Prostate gland (tissue), 2 donors: ENCODE data around the gene THAP7. TPM values are rescaled to one million over a fixed set of nuclear protein-coding genes. Genes with fewer than 3 reads are reported as not detected.

Source experiments
- DNase-seq: peaks from one replicate; pipeline ENCODE4 v3.0.0-alpha.2; 2019; ENCODE audit warnings: low spot score
- H3K27ac ChIP-seq, 2 donors: fragments of 200-600 bp; sonication (generic); 2 replicates each; pipeline ENCODE4 v1.5.1; 2017 to 2019
- H3K27me3 ChIP-seq: fragments of 200-600 bp; sonication (generic); replicated peaks from 2 replicates; pipeline ENCODE4 v1.5.1; 2019; ENCODE audit not compliant: insufficient read depth
- H3K36me3 ChIP-seq, 2 donors: fragments of 200-600 bp; sonication (generic); 1 replicate in 1 of 2; 2 replicates in 1 of 2; pipeline versions ENCODE4 v1.5.1 to v1.8.1; 2017 to 2019
- H3K4me1 ChIP-seq: fragments of 200-600 bp; sonication (generic); replicated peaks from 2 replicates; pipeline ENCODE4 v1.5.1; 2019
- H3K4me3 ChIP-seq, 2 donors: fragments of 200-600 bp; sonication (generic); 2 replicates each; pipeline ENCODE4 v1.5.1; 2017 to 2019
- H3K9me3 ChIP-seq: fragments of 200-600 bp; sonication (generic); 2 replicates; pipeline ENCODE4 v1.5.1; 2017
- POLR2A ChIP-seq: fragments of 450-650 bp; IDR thresholded peaks from one replicate; pipeline ENCODE4 v1.6.1; 2016; ENCODE audit warnings: antibody characterized with exemption, mild to moderate bottlenecking
- POLR2AphosphoS5 ChIP-seq: sonication (generic); formaldehyde crosslinking; IDR thresholded peaks from one replicate; pipeline ENCODE4 v1.6.1; 2017; ENCODE audit warnings: antibody characterized with exemption
- WGBS: methylation state at CpG from one replicate; pipeline ENCODE4 v1.1.5; 2018; 5-methylcytosine and 5-hydroxymethylcytosine counted together
- intact Hi-C: fragments of 100-400 bp; cut with DNase I; formaldehyde crosslinking; loops from one replicate; pipeline ENCODE4 v1.14.2; 2022
- total RNA-seq, 2 donors: library from RNA; depleted of rRNA; stranded (reverse); fragments of >200 nt; gene quantifications; one replicate each; pipeline ENCODE4 v1.1.0, GENCODE V29; 2016
- TF ChIP-seq, protein P1 (sequence below), 4 experiments: fragments of 200-600 bp in 2 of 4; fragments of 450-650 bp in 2 of 4; sonication (generic) in 2 of 4; IDR thresholded peaks; 1 replicate in 3 of 4; 2 replicates in 1 of 4; pipeline ENCODE4 v1.5.1; 2016 to 2019; ENCODE audit warnings: antibody characterized with exemption in 4 of 4, mild to moderate bottlenecking in 2 of 4, moderate library complexity in 2 of 4

THAP7 gene
- total RNA-seq, 2 donors from 2014 or later: 77.7 to 83.1 TPM

DNA sequence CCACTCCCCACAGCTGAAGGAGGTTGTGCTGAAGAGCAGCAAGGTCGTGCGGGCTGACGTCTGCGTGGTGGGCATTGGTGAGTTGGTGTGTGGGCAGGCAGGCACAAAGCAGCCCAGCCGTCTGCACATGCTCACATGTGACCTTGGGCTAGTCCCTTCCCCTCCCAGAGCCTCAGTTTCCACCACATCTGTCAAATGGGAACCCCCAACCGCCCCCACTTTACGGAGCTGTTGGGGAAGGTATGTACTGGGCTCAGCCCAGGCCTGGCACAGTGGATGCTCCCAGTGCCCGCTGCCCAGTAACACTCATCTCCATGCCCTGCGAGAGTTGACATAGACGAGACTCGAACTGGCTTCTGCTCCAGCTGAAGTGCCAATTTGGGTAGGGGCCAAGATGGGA is 24.9 kb downstream of the THAP7 start:
- intact Hi-C loops: no loop called here
- Histone ChIP-seq H3K9me3 (no peaks in the 10 kb centered on the region), H3K27ac (no peak overlapping the region), H3K36me3 (no peaks in the 10 kb centered on the region), H3K4me3 (no peak overlapping the region), H3K27me3 (no peaks in the 10 kb centered on the region), H3K4me1 (peaks cover 8% of the 10 kb centered on the region)
- no peak for DNase-seq
- 72% methylated on average over 10 of the region's 11 CpGs for WGBS
- no peak for TF ChIP-seq POLR2AphosphoS5
- no peak for TF ChIP-seq POLR2A
- TF ChIP-seq, protein P1, sequence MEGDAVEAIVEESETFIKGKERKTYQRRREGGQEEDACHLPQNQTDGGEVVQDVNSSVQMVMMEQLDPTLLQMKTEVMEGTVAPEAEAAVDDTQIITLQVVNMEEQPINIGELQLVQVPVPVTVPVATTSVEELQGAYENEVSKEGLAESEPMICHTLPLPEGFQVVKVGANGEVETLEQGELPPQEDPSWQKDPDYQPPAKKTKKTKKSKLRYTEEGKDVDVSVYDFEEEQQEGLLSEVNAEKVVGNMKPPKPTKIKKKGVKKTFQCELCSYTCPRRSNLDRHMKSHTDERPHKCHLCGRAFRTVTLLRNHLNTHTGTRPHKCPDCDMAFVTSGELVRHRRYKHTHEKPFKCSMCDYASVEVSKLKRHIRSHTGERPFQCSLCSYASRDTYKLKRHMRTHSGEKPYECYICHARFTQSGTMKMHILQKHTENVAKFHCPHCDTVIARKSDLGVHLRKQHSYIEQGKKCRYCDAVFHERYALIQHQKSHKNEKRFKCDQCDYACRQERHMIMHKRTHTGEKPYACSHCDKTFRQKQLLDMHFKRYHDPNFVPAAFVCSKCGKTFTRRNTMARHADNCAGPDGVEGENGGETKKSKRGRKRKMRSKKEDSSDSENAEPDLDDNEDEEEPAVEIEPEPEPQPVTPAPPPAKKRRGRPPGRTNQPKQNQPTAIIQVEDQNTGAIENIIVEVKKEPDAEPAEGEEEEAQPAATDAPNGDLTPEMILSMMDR (IDR thresholded peaks at IDR 0.05): no peak

GRCh38 chr22:20976291-20976877 is 25.5 kb downstream of the THAP7 start:
- intact Hi-C loops: no loop called here
- 87% methylated on average over 24 of the region's 24 CpGs for WGBS
- DNase-seq: no peak

GRCh38 chr22:20975541-20976290 is 26.2 kb downstream of the THAP7 start:
- Histone ChIP-seq H3K36me3 (no peaks in the 10 kb centered on the region), H3K27ac (no peak overlapping the region), H3K4me3 (no peak overlapping the region), H3K27me3 (no peaks in the 10 kb centered on the region), H3K4me1 (no peaks in the 10 kb centered on the region), H3K9me3 (no peaks in the 10 kb centered on the region)
- no peak for DNase-seq
- intact Hi-C loops: no loop called here
- 82% methylated on average over 14 of the region's 14 CpGs for WGBS
- TF ChIP-seq POLR2A (no peak), POLR2AphosphoS5 (no peak)
- TF ChIP-seq, protein P1 (IDR thresholded peaks at IDR 0.05): no peak

More at GRCh38 chr22:20976291-20976877, 25.5 kb downstream of the THAP7 start:
- Histone ChIP-seq H3K27ac (no peak overlapping the region), H3K4me1 (peaks cover 5% of the 10 kb centered on the region), H3K9me3 (no peaks in the 10 kb centered on the region), H3K36me3 (no peaks in the 10 kb centered on the region), H3K4me3 (no peak overlapping the region), H3K27me3 (no peaks in the 10 kb centered on the region)
- TF ChIP-seq, protein P1 (IDR thresholded peaks at IDR 0.05): no peak
- no peak for TF ChIP-seq POLR2A
- no peak for TF ChIP-seq POLR2AphosphoS5

GRCh38 chr22:20974336-20974955 is 27.5 kb downstream of the THAP7 start:
- TF ChIP-seq POLR2AphosphoS5 (no peak), POLR2A (no peak)
- TF ChIP-seq, protein P1 (IDR thresholded peaks at IDR 0.05): no peak
- WGBS: 73% methylated on average over 16 of the region's 16 CpGs
- Histone ChIP-seq H3K27me3 (no peaks in the 10 kb centered on the region), H3K4me3 (no peak overlapping the region), H3K36me3 (no peaks in the 10 kb centered on the region), H3K4me1 (no peaks in the 10 kb centered on the region), H3K9me3 (no peaks in the 10 kb centered on the region), H3K27ac (no peak overlapping the region)
- intact Hi-C loops: no loop called here
- no peak for DNase-seq
